ENCODE results near the gene FAF1.
"Not testable (repeated sequence)": the region's sequence is repeated elsewhere in the genome, so short reads cannot be mapped to it uniquely, and the experiment has no call there.

FAF1 gene

GRCh38 chr1:50959303-50959912, 659 bp downstream of the FAF1 start:
- no peak for DNase-seq (ENCODE audit: low read depth in 2 of 2)

GRCh38 chr1:50955116-50955515, 5.0 kb downstream of the FAF1 start:
- no peak for DNase-seq (ENCODE audit: low read depth in 2 of 2)

- not testable (repeated sequence) for DNase-seq (ENCODE audit: low read depth in 2 of 2)
Measured at GRCh38 chr1:50952566-50952965, 7.5 kb downstream of the FAF1 start.

- DNase-seq (ENCODE audit: low read depth in 2 of 2), result no peak
Measured at GRCh38 chr1:50950396-50950795, 9.7 kb downstream of the FAF1 start.

GRCh38 chr1:50949286-50949982, 10.6 kb downstream of the FAF1 start:
- no peak for DNase-seq (ENCODE audit: low read depth in 2 of 2)

GRCh38 chr1:50942334-50942733, 17.7 kb downstream of the FAF1 start:
- no peak for DNase-seq (ENCODE audit: low read depth in 2 of 2)

GRCh38 chr1:50940291-50940690, 19.8 kb downstream of the FAF1 start:
- DNase-seq (ENCODE audit: low read depth in 2 of 2), result no peak

GRCh38 chr1:50936321-50936720, 23.7 kb downstream of the FAF1 start:
- no peak for DNase-seq (ENCODE audit: low read depth in 2 of 2)

GRCh38 chr1:50935276-50935675, 24.8 kb downstream of the FAF1 start:
- DNase-seq (ENCODE audit: low read depth in 2 of 2), result not testable (repeated sequence)

GRCh38 chr1:50934838-50935237, 25.2 kb downstream of the FAF1 start:
- DNase-seq (ENCODE audit: low read depth in 2 of 2), result no peak

- not testable (repeated sequence) for DNase-seq (ENCODE audit: low read depth in 2 of 2)
Measured at GRCh38 chr1:50933770-50934169, 26.3 kb downstream of the FAF1 start.

- not testable (repeated sequence) for DNase-seq (ENCODE audit: low read depth in 2 of 2)
Measured at GRCh38 chr1:50932043-50932442, 28.0 kb downstream of the FAF1 start.

GRCh38 chr1:50930965-50931737, 28.9 kb downstream of the FAF1 start:
- DNase-seq (ENCODE audit: low read depth in 2 of 2), result no peak

GRCh38 chr1:50930193-50930592, 29.9 kb downstream of the FAF1 start:
- no peak for DNase-seq (ENCODE audit: low read depth in 2 of 2)

GRCh38 chr1:50929376-50929958, 30.6 kb downstream of the FAF1 start:
- DNase-seq (ENCODE audit: low read depth in 2 of 2), result no peak

GRCh38 chr1:50923564-50923963, 36.5 kb downstream of the FAF1 start:
- DNase-seq (ENCODE audit: low read depth in 2 of 2), result no peak

- DNase-seq (ENCODE audit: low read depth in 2 of 2), result no peak
Measured at GRCh38 chr1:50921029-50921428, 39.0 kb downstream of the FAF1 start.

GRCh38 chr1:50920409-50920808, 39.7 kb downstream of the FAF1 start:
- no peak for DNase-seq (ENCODE audit: low read depth in 2 of 2)

GRCh38 chr1:50917138-50918137, 42.6 kb downstream of the FAF1 start:
- no peak for DNase-seq (ENCODE audit: low read depth in 2 of 2)

GRCh38 chr1:50915621-50916020, 44.4 kb downstream of the FAF1 start:
- no peak for DNase-seq (ENCODE audit: low read depth in 2 of 2)

GRCh38 chr1:50913954-50914353, 46.1 kb downstream of the FAF1 start:
- DNase-seq (ENCODE audit: low read depth in 2 of 2), result no peak
